Tibial nerve (tissue), 4 donors: ENCODE data around the gene ELAC2. TPM values are rescaled to one million over a fixed set of nuclear protein-coding genes. Genes with fewer than 3 reads are reported as not detected.
A peak's percentile ranks its signal among the peaks of the same experiment; 100 is the strongest.

Experiments
- DNase-seq, 2 donors: peaks; one replicate each; pipeline ENCODE4 v3.0.0-alpha.2; 2019; ENCODE audit warnings: low spot score in 2 of 2
- H3K27ac ChIP-seq, 4 donors: fragments of 200-600 bp; sonication (generic) in 3 of 4; one replicate each; pipeline ENCODE4 v1.5.1; 2017 to 2019; ENCODE audit warnings: mild to moderate bottlenecking in 1 of 4
- H3K27me3 ChIP-seq, 2 donors: fragments of 200-600 bp; sonication (generic) in 1 of 2; one replicate each; pipeline versions ENCODE4 v1.5.1 to v1.6.0; 2017 to 2019
- H3K36me3 ChIP-seq, 3 donors: fragments of 200-600 bp; sonication (generic); one replicate each; pipeline ENCODE4 v1.5.1; 2018 to 2019
- H3K4me1 ChIP-seq, 4 donors: fragments of 200-600 bp; sonication (generic) in 3 of 4; one replicate each; pipeline ENCODE4 v1.5.1; 2017 to 2019
- H3K4me3 ChIP-seq, 4 donors: fragments of 200-600 bp; sonication (generic) in 3 of 4; one replicate each; pipeline ENCODE4 v1.5.1; 2017 to 2019; ENCODE audit warnings: mild to moderate bottlenecking in 1 of 4, moderate library complexity in 1 of 4
- H3K9me3 ChIP-seq, 4 donors: fragments of 200-600 bp; sonication (generic) in 3 of 4; one replicate each; pipeline ENCODE4 v1.5.1; 2017 to 2019
- EP300 ChIP-seq, 2 donors: sonication (generic); formaldehyde crosslinking; IDR thresholded peaks; one replicate each; pipeline ENCODE4 v1.6.1; 2017; ENCODE audit warnings: antibody characterized with exemption in 2 of 2, mild to moderate bottlenecking in 1 of 2
- POLR2A ChIP-seq, 2 donors: fragments of 450-650 bp; IDR thresholded peaks; one replicate each; pipeline ENCODE4 v1.6.1; 2017; ENCODE audit warnings: antibody characterized with exemption in 2 of 2, mild to moderate bottlenecking in 2 of 2, moderate library complexity in 2 of 2
- WGBS, 2 donors: methylation state at CpG; one replicate each; pipeline ENCODE4 v1.1.5; 2018; 5-methylcytosine and 5-hydroxymethylcytosine counted together
- total RNA-seq, 4 donors: library from RNA; depleted of rRNA; stranded (reverse); fragments of >200 nt; gene quantifications; one replicate each; pipeline ENCODE4 v1.1.0, GENCODE V29; 2016
- TF ChIP-seq, protein P1 (sequence below), 5 experiments: fragments of 200-600 bp in 3 of 5; fragments of 450-650 bp in 2 of 5; sonication (generic) in 3 of 5; IDR thresholded peaks; one replicate each; pipeline ENCODE4 v1.5.1; 2016 to 2019; ENCODE audit warnings: antibody characterized with exemption in 5 of 5, mild to moderate bottlenecking in 3 of 5, moderate library complexity in 2 of 5

The ELAC2 gene
- total RNA-seq, 4 donors from 2014 or later: 48.5 to 86.7 (median 67.4) TPM

GRCh38 chr17:13027246-13027645 is 9.4 kb upstream of the ELAC2 start:
- DNase-seq: no peak
- Histone ChIP-seq H3K27me3 (no peaks in the 10 kb centered on the region), H3K9me3 (no peaks in the 10 kb centered on the region), H3K4me3 (no peak overlapping the region), H3K4me1 (peaks cover 0 to 14% (median 0%) of the 10 kb centered on the region in 4 donors), H3K27ac (no peak overlapping the region), H3K36me3 (no peaks in the 10 kb centered on the region)
- WGBS, 2 donors: 90 to 91% methylated on average over 5 of the region's 5 CpGs
- TF ChIP-seq, protein P1, sequence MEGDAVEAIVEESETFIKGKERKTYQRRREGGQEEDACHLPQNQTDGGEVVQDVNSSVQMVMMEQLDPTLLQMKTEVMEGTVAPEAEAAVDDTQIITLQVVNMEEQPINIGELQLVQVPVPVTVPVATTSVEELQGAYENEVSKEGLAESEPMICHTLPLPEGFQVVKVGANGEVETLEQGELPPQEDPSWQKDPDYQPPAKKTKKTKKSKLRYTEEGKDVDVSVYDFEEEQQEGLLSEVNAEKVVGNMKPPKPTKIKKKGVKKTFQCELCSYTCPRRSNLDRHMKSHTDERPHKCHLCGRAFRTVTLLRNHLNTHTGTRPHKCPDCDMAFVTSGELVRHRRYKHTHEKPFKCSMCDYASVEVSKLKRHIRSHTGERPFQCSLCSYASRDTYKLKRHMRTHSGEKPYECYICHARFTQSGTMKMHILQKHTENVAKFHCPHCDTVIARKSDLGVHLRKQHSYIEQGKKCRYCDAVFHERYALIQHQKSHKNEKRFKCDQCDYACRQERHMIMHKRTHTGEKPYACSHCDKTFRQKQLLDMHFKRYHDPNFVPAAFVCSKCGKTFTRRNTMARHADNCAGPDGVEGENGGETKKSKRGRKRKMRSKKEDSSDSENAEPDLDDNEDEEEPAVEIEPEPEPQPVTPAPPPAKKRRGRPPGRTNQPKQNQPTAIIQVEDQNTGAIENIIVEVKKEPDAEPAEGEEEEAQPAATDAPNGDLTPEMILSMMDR (IDR thresholded peaks at IDR 0.05): no peak

- H3K4me1 ChIP-seq: peaks cover 0 to 10% (median 0%) of the 10 kb centered on the region in 4 donors
- TF ChIP-seq EP300 (IDR thresholded peaks at IDR 0.05) (no peak), POLR2A (IDR thresholded peaks at IDR 0.05) (no peak)
- TF ChIP-seq, protein P1 (IDR thresholded peaks at IDR 0.05): no peak
- no peak overlapping the region for H3K4me3 ChIP-seq
- H3K36me3 ChIP-seq: no peaks in the 10 kb centered on the region
- H3K27me3 ChIP-seq: no peaks in the 10 kb centered on the region
- H3K9me3 ChIP-seq: no peaks in the 10 kb centered on the region
- no peak overlapping the region for H3K27ac ChIP-seq
- DNase-seq: no peak
These were observed 7.9 kb upstream of the ELAC2 start for GRCh38 chr17:13025687-13026086.

- TF ChIP-seq, protein P1 (IDR thresholded peaks at IDR 0.05): no peak
- TF ChIP-seq POLR2A (IDR thresholded peaks at IDR 0.05) (no peak), EP300 (IDR thresholded peaks at IDR 0.05) (no peak)
- no peaks in the 10 kb centered on the region for H3K36me3 ChIP-seq
- WGBS, 2 donors: 66 to 79% methylated on average over 5 of the region's 5 CpGs
- H3K4me1 ChIP-seq: peaks cover 0 to 8% (median 0%) of the 10 kb centered on the region in 4 donors
- H3K4me3 ChIP-seq: no peak overlapping the region
- H3K9me3 ChIP-seq: no peaks in the 10 kb centered on the region
- DNase-seq: no peak
- H3K27ac ChIP-seq: no peak overlapping the region
- no peaks in the 10 kb centered on the region for H3K27me3 ChIP-seq
These were observed 7.4 kb upstream of the ELAC2 start for GRCh38 chr17:13025258-13025627.

GRCh38 chr17:13024526-13025257 is 6.9 kb upstream of the ELAC2 start:
- peak in 1 of 2 donors; percentile 51 for DNase-seq

GRCh38 chr17:13024016-13024415 is 6.2 kb upstream of the ELAC2 start:
- Histone ChIP-seq H3K27me3 (no peaks in the 10 kb centered on the region), H3K27ac (no peak overlapping the region), H3K4me1 (peaks cover 0 to 8% (median 0%) of the 10 kb centered on the region in 4 donors), H3K36me3 (no peaks in the 10 kb centered on the region), H3K4me3 (no peak overlapping the region), H3K9me3 (no peaks in the 10 kb centered on the region)
- TF ChIP-seq POLR2A (IDR thresholded peaks at IDR 0.05) (no peak), EP300 (IDR thresholded peaks at IDR 0.05) (no peak)
- TF ChIP-seq, protein P1 (IDR thresholded peaks at IDR 0.05): no peak
- 65% methylated on average over 6 of the region's 6 CpGs for WGBS, 2 donors
- DNase-seq: no peak

More at GRCh38 chr17:13024526-13025257, 6.9 kb upstream of the ELAC2 start:
- H3K9me3 ChIP-seq: no peaks in the 10 kb centered on the region
- no peak overlapping the region for H3K27ac ChIP-seq
- TF ChIP-seq EP300 (IDR thresholded peaks at IDR 0.05): no peak
- TF ChIP-seq, protein P1 (IDR thresholded peaks at IDR 0.05): peak; percentile 66 to 96 (median 89)
- H3K27me3 ChIP-seq: no peaks in the 10 kb centered on the region
- H3K4me3 ChIP-seq: no peak overlapping the region
- peaks cover 0 to 8% (median 0%) of the 10 kb centered on the region in 4 donors for H3K4me1 ChIP-seq
- WGBS, 2 donors: 29 to 30% methylated on average over 16 to 19 of the region's 19 CpGs
- no peaks in the 10 kb centered on the region for H3K36me3 ChIP-seq
